ENCODE results near the gene JAK1. TPM values are rescaled to one million over a fixed set of nuclear protein-coding genes. Genes with fewer than 3 reads are reported as not detected.
A peak's percentile ranks its signal among the peaks of the same experiment; 100 is the strongest.

JAK1 gene
- total and polyA plus RNA-seq, 2 experiments from 2014 or later, result 24.9 to 41.3 TPM

GRCh38 chr1:64866689-64867088 is 99.7 kb downstream of the JAK1 start:
- no peak for TF ChIP-seq CTCF (IDR thresholded peaks at IDR 0.05; ENCODE audit: low read depth, low read length)
- H3K9me3 ChIP-seq (ENCODE audit: low read depth), result no peaks in the 10 kb centered on the region
- H3K4me3 ChIP-seq, result no peak overlapping the region
- no peak overlapping the region for H3K27ac ChIP-seq
- no peaks in the 10 kb centered on the region for H3K4me1 ChIP-seq (ENCODE audit: low read depth)
- no peaks in the 10 kb centered on the region for H3K27me3 ChIP-seq
- peaks cover 11% of the 10 kb centered on the region for H3K36me3 ChIP-seq
- no peak for DNase-seq (ENCODE audit: low read depth in 1 of 2, low spot score in 1 of 2)

- TF ChIP-seq CTCF (IDR thresholded peaks at IDR 0.05; ENCODE audit: low read depth, low read length), result no peak
- H3K27ac ChIP-seq, result no peak overlapping the region
- peaks cover 11% of the 10 kb centered on the region for H3K36me3 ChIP-seq
- no peak overlapping the region for H3K4me3 ChIP-seq
- H3K4me1 ChIP-seq (ENCODE audit: low read depth), result no peaks in the 10 kb centered on the region
- DNase-seq (ENCODE audit: low read depth in 1 of 2, low spot score in 1 of 2), result no peak
- H3K27me3 ChIP-seq, result no peaks in the 10 kb centered on the region
- H3K9me3 ChIP-seq (ENCODE audit: low read depth), result no peaks in the 10 kb centered on the region
Measured at GRCh38 chr1:64865105-64865757, 101.1 kb downstream of the JAK1 start.

GRCh38 chr1:64864018-64864940 is 102.1 kb downstream of the JAK1 start:
- Histone ChIP-seq H3K4me1 (ENCODE audit: low read depth) (no peaks in the 10 kb centered on the region), H3K36me3 (peaks cover 16% of the 10 kb centered on the region), H3K9me3 (ENCODE audit: low read depth) (no peaks in the 10 kb centered on the region), H3K27ac (no peak overlapping the region), H3K4me3 (no peak overlapping the region), H3K27me3 (no peaks in the 10 kb centered on the region)
- TF ChIP-seq CTCF (IDR thresholded peaks at IDR 0.05; ENCODE audit: low read depth, low read length), result no peak
- DNase-seq (ENCODE audit: low read depth in 1 of 2, low spot score in 1 of 2), result peak in 1 of 2 donors; percentile 42

GRCh38 chr1:64861611-64862010 is 104.7 kb downstream of the JAK1 start:
- no peaks in the 10 kb centered on the region for H3K4me1 ChIP-seq (ENCODE audit: low read depth)
- peak; percentile 24 to 76 for DNase-seq (ENCODE audit: low read depth in 1 of 2, low spot score in 1 of 2)
- H3K4me3 ChIP-seq, result no peak overlapping the region
- H3K27ac ChIP-seq, result no peak overlapping the region
- no peaks in the 10 kb centered on the region for H3K27me3 ChIP-seq
- H3K9me3 ChIP-seq (ENCODE audit: low read depth), result no peaks in the 10 kb centered on the region
- peaks cover 19% of the 10 kb centered on the region for H3K36me3 ChIP-seq
- peak; percentile 19 for TF ChIP-seq CTCF (IDR thresholded peaks at IDR 0.05; ENCODE audit: low read depth, low read length)

- DNase-seq (ENCODE audit: low read depth in 1 of 2, low spot score in 1 of 2), result no peak
- Histone ChIP-seq H3K36me3 (peaks cover 15% of the 10 kb centered on the region), H3K27ac (no peak overlapping the region), H3K4me3 (no peak overlapping the region), H3K27me3 (no peaks in the 10 kb centered on the region), H3K9me3 (ENCODE audit: low read depth) (no peaks in the 10 kb centered on the region), H3K4me1 (ENCODE audit: low read depth) (no peaks in the 10 kb centered on the region)
- no peak for TF ChIP-seq CTCF (IDR thresholded peaks at IDR 0.05; ENCODE audit: low read depth, low read length)
Measured at GRCh38 chr1:64857347-64857746, 109.0 kb downstream of the JAK1 start.
